ELF-1 (cell line): ENCODE measurements around the gene NFASC.

Experiments used
- DNase-seq: peaks from one replicate; pipeline ENCODE4 v3.0.0-alpha.2; 2016; ENCODE audit warnings: low read depth, low spot score

Gene NFASC

GRCh38 chr1:204870160-204870912 lies at the start of gene NFASC:
Gene NFASC (plus strand): TSS chr1:204870862. CDS start chr1:204944316, 73,454 bp downstream.
- no peak for DNase-seq

- DNase-seq: no peak
Observed at GRCh38 chr1:204821476-204821875, 49.2 kb upstream of the NFASC start.

- no peak for DNase-seq
Observed at GRCh38 chr1:204821924-204822323, 48.7 kb upstream of the NFASC start.

GRCh38 chr1:204826970-204827369 lies 43.7 kb upstream of the NFASC start:
- peak; percentile 66 for DNase-seq

GRCh38 chr1:204828352-204828850 lies 42.3 kb upstream of the NFASC start:
- DNase-seq: peak; percentile 91

- no peak for DNase-seq
Observed at GRCh38 chr1:204829133-204829825, 41.4 kb upstream of the NFASC start.

GRCh38 chr1:204830747-204831146 lies 39.9 kb upstream of the NFASC start:
- no peak for DNase-seq

- DNase-seq: no peak
Observed at GRCh38 chr1:204831186-204831585, 39.5 kb upstream of the NFASC start.

- DNase-seq: peak; percentile 69
Observed at GRCh38 chr1:204834336-204834735, 36.3 kb upstream of the NFASC start.

GRCh38 chr1:204834752-204835151 lies 35.9 kb upstream of the NFASC start:
- DNase-seq: no peak

GRCh38 chr1:204835737-204836136 lies 34.9 kb upstream of the NFASC start:
- no peak for DNase-seq

- no peak for DNase-seq
Observed at GRCh38 chr1:204836856-204837255, 33.8 kb upstream of the NFASC start.

GRCh38 chr1:204837440-204838084 lies 33.1 kb upstream of the NFASC start:
- DNase-seq: peak; percentile 85

- no peak for DNase-seq
Observed at GRCh38 chr1:204841316-204841715, 29.3 kb upstream of the NFASC start.

GRCh38 chr1:204841798-204842197 lies 28.9 kb upstream of the NFASC start:
- DNase-seq: no peak

GRCh38 chr1:204842369-204842768 lies 28.3 kb upstream of the NFASC start:
- no peak for DNase-seq

- no peak for DNase-seq
Observed at GRCh38 chr1:204842892-204843291, 27.8 kb upstream of the NFASC start.

GRCh38 chr1:204846546-204846945 lies 24.1 kb upstream of the NFASC start:
- no peak for DNase-seq

GRCh38 chr1:204848579-204848978 lies 22.1 kb upstream of the NFASC start:
- no peak for DNase-seq

GRCh38 chr1:204852854-204853253 lies 17.8 kb upstream of the NFASC start:
- no peak for DNase-seq

- no peak for DNase-seq
Observed at GRCh38 chr1:204853436-204853835, 17.2 kb upstream of the NFASC start.

GRCh38 chr1:204854286-204854685 lies 16.4 kb upstream of the NFASC start:
- no peak for DNase-seq
